HEK293 (cell line): ENCODE data around the gene PIGM.

Experiments
- CTCF ChIA-PET: fragments of 350-600 bp; formaldehyde crosslinking; extraction: SDS; loops from one replicate; lab custom pipeline; 2021; ENCODE audit warnings: antibody characterized with exemption; lab: Yijun Ruan, JAX
- POLR2A ChIA-PET: fragments of 300-600 bp; formaldehyde crosslinking; extraction: SDS; loops from one replicate; lab custom pipeline; 2020; ENCODE audit warnings: antibody characterized with exemption, inconsistent platforms; lab: Yijun Ruan, JAX
- H3K27ac ChIP-seq: fragments of 200-500 bp; sonication (Bioruptor generic); 2 replicates; pipeline ENCODE4 v1.5.1; 2014; ENCODE audit warnings: low read depth, low read length, control low read depth, inconsistent platforms; ENCODE audit errors: extremely low read depth
- H3K36me3 ChIP-seq, 2 experiments: fragments of 200-500 bp in 1 of 2; sonication (Bioruptor generic) in 1 of 2; 1 replicate in 1 of 2; 2 replicates in 1 of 2; pipeline ENCODE4 v1.5.1; 2014 to 2017; ENCODE audit warnings: inconsistent platforms in 2 of 2, low read length in 2 of 2; ENCODE audit not compliant: control insufficient read depth in 2 of 2, insufficient read depth in 1 of 2
- H3K4me1 ChIP-seq: fragments of 200-500 bp; sonication (Bioruptor generic); 2 replicates; pipeline ENCODE4 v1.5.1; 2014; ENCODE audit warnings: mild to moderate bottlenecking, low read length, inconsistent platforms; ENCODE audit not compliant: control insufficient read depth, insufficient read depth
- H3K4me3 ChIP-seq: 2 replicates; pipeline ENCODE4 v1.5.1; 2011; ENCODE audit warnings: low read depth, mild to moderate bottlenecking, control low read depth, low read length, moderate library complexity
- H3K9me3 ChIP-seq: fragments of 200-500 bp; sonication (Bioruptor generic); 2 replicates; pipeline ENCODE4 v1.5.1; 2014; ENCODE audit warnings: low read depth, low read length, inconsistent platforms; ENCODE audit not compliant: control insufficient read depth, insufficient read depth
- CTCF ChIP-seq: fragments of 450-650 bp; formaldehyde crosslinking; IDR thresholded peaks from 2 replicates; pipeline ENCODE4 v1.5.1; 2016; ENCODE audit warnings: missing biosample characterization, missing genetic modification characterization
- GLIS2 ChIP-seq: fragments of 450-650 bp; formaldehyde crosslinking; IDR thresholded peaks from 2 replicates; pipeline ENCODE4 v1.5.1; 2016; ENCODE audit warnings: missing biosample characterization, missing genetic modification characterization
- PATZ1 ChIP-seq: fragments of 450-650 bp; formaldehyde crosslinking; IDR thresholded peaks from 2 replicates; pipeline ENCODE4 v1.5.1; 2016; ENCODE audit warnings: missing biosample characterization, missing genetic modification characterization
- SALL2 ChIP-seq: fragments of 450-650 bp; formaldehyde crosslinking; IDR thresholded peaks from 2 replicates; pipeline ENCODE4 v1.5.0; 2017; ENCODE audit warnings: missing biosample characterization, mild to moderate bottlenecking, missing genetic modification characterization, borderline replicate concordance
- ZNF221 ChIP-seq: fragments of 450-650 bp; formaldehyde crosslinking; IDR thresholded peaks from 2 replicates; pipeline ENCODE4 v1.5.1; 2017; ENCODE audit warnings: missing biosample characterization, missing genetic modification characterization, borderline replicate concordance
- ZNF223 ChIP-seq: fragments of 450-650 bp; formaldehyde crosslinking; IDR thresholded peaks from 2 replicates; pipeline ENCODE4 v1.5.1; 2016; ENCODE audit warnings: missing biosample characterization, missing genetic modification characterization
- ZNF311 ChIP-seq: fragments of 450-650 bp; formaldehyde crosslinking; IDR thresholded peaks from 2 replicates; pipeline ENCODE4 v1.5.1; 2017; ENCODE audit warnings: missing biosample characterization, missing genetic modification characterization, borderline replicate concordance
- ZNF394 ChIP-seq: fragments of 450-650 bp; formaldehyde crosslinking; IDR thresholded peaks from 2 replicates; pipeline ENCODE4 v1.5.1; 2016; ENCODE audit warnings: missing biosample characterization, missing genetic modification characterization, mild to moderate bottlenecking, moderate library complexity, borderline replicate concordance
- ZNF398 ChIP-seq: fragments of 450-650 bp; formaldehyde crosslinking; IDR thresholded peaks from 2 replicates; pipeline ENCODE4 v1.5.1; 2017; ENCODE audit warnings: missing biosample characterization, missing genetic modification characterization
- ZNF449 ChIP-seq: fragments of 450-650 bp; formaldehyde crosslinking; IDR thresholded peaks from 2 replicates; pipeline ENCODE4 v1.5.1; 2017; ENCODE audit warnings: missing biosample characterization, mild to moderate bottlenecking, missing genetic modification characterization, moderate library complexity
- ZNF580 ChIP-seq: fragments of 450-650 bp; formaldehyde crosslinking; IDR thresholded peaks from 2 replicates; pipeline ENCODE4 v1.5.1; 2016; ENCODE audit warnings: missing biosample characterization, missing genetic modification characterization
- ZNF610 ChIP-seq: fragments of 450-650 bp; formaldehyde crosslinking; IDR thresholded peaks from 2 replicates; pipeline ENCODE4 v1.5.1; 2016; ENCODE audit warnings: missing biosample characterization, missing genetic modification characterization, borderline replicate concordance
- ZNF629 ChIP-seq: fragments of 450-650 bp; formaldehyde crosslinking; IDR thresholded peaks from 2 replicates; pipeline ENCODE4 v1.5.1; 2017; ENCODE audit warnings: missing biosample characterization, missing genetic modification characterization
- ZNF707 ChIP-seq: fragments of 450-650 bp; formaldehyde crosslinking; IDR thresholded peaks from 2 replicates; pipeline ENCODE4 v1.5.1; 2016; ENCODE audit warnings: missing biosample characterization, missing genetic modification characterization
- ZNF747 ChIP-seq: fragments of 450-650 bp; formaldehyde crosslinking; IDR thresholded peaks from 2 replicates; pipeline ENCODE4 v1.5.1; 2016; ENCODE audit warnings: missing biosample characterization, missing genetic modification characterization
- ZNF777 ChIP-seq: fragments of 450-650 bp; formaldehyde crosslinking; IDR thresholded peaks from 2 replicates; pipeline ENCODE4 v1.5.1; 2017; ENCODE audit warnings: missing biosample characterization, missing genetic modification characterization, borderline replicate concordance
- ZNF792 ChIP-seq: fragments of 450-650 bp; formaldehyde crosslinking; IDR thresholded peaks from 2 replicates; pipeline ENCODE4 v1.5.1; 2016; ENCODE audit warnings: missing biosample characterization, missing genetic modification characterization

Gene PIGM

GRCh38 chr1:160018347-160018746 is 13.4 kb downstream of the PIGM start (continued):
- TF ChIP-seq ZNF629, result no peak
- no peak for TF ChIP-seq ZNF449 (tag by site-specific recombination)
- TF ChIP-seq ZNF610 (tag by site-specific recombination), result no peak
- TF ChIP-seq SALL2 (tag by site-specific recombination), result no peak
- TF ChIP-seq ZNF580 (tag by site-specific recombination), result no peak

GRCh38 chr1:160017592-160017991 is 14.2 kb downstream of the PIGM start:
- Histone ChIP-seq H3K27ac (no peak overlapping the region), H3K4me3 (no peak overlapping the region), H3K36me3 (no peaks in the 10 kb centered on the region), H3K9me3 (no peaks in the 10 kb centered on the region), H3K4me1 (peaks cover 2% of the 10 kb centered on the region)
- CTCF ChIA-PET, result interaction anchor here (0.6 to 3.5 kb wide), 4 partner anchors 10 to 219 kb away, joined by 3 to 23 read pairs (median 8); no protein-coding TSS in a partner anchor
- TF ChIP-seq ZNF223 (tag by site-specific recombination) (no peak), ZNF747 (tag by site-specific recombination) (no peak), ZNF311 (no peak)
- POLR2A ChIA-PET, result no interaction called here

- TF ChIP-seq GLIS2 (tag by site-specific recombination) (no peak), ZNF792 (no peak), ZNF394 (tag by site-specific recombination) (no peak), ZNF221 (tag by site-specific recombination) (no peak), ZNF707 (tag by site-specific recombination) (no peak), CTCF (no peak), ZNF398 (no peak)
- Histone ChIP-seq H3K36me3 (no peaks in the 10 kb centered on the region), H3K27ac (no peak overlapping the region), H3K4me3 (no peak overlapping the region), H3K4me1 (no peaks in the 10 kb centered on the region), H3K9me3 (no peaks in the 10 kb centered on the region)
- ChIA-PET CTCF (no interaction called here), POLR2A (no interaction called here)
Measured at GRCh38 chr1:160011781-160012180, 20.0 kb downstream of the PIGM start.

GRCh38 chr1:160009801-160010200 is 22.0 kb downstream of the PIGM start:
- ChIA-PET POLR2A (no interaction called here), CTCF (interaction anchor here (0.7 to 10.2 kb wide), 9 partner anchors 21 to 211 kb away, joined by 3 to 353 read pairs (median 54); partner anchors contain the start of genes IGSF9, KCNJ9 and TAGLN2)
- no peak overlapping the region for H3K4me3 ChIP-seq
- H3K36me3 ChIP-seq, result no peaks in the 10 kb centered on the region
- H3K4me1 ChIP-seq, result no peaks in the 10 kb centered on the region
- H3K9me3 ChIP-seq, result no peaks in the 10 kb centered on the region
- no peak overlapping the region for H3K27ac ChIP-seq
- no peak for TF ChIP-seq ZNF777 (tag by site-specific recombination)
- no peak for TF ChIP-seq PATZ1
